Measurements from ENCODE around the gene CSF3R. TPM values are rescaled to one million over a fixed set of nuclear protein-coding genes. Genes with fewer than 3 reads are reported as not detected.

The CSF3R gene
- total RNA-seq, 1 experiment from 2014 or later = not detected

- Histone ChIP-seq H4K20me1 (ENCODE audit: low read length) (no peaks in the 10 kb centered on the region), H3K79me2 (ENCODE audit: low read length) (no peaks in the 10 kb centered on the region), H3K36me3 (ENCODE audit: low read depth, low read length) (no peaks in the 10 kb centered on the region), H2AFZ (ENCODE audit: low read length) (no peak overlapping the region), H3K4me3 (ENCODE audit: low read length) (no peak overlapping the region), H3K4me1 (ENCODE audit: insufficient read depth, low read length) (no peaks in the 10 kb centered on the region), H3F3A (ENCODE audit: low read length, unreplicated experiment) (no peaks in the 10 kb centered on the region), H3K9ac (ENCODE audit: low read length) (no peak overlapping the region), H3K9me3 (ENCODE audit: low read length) (no peaks in the 10 kb centered on the region), H3K27ac (ENCODE audit: low read length) (no peak overlapping the region), H3K4me2 (ENCODE audit: low read length) (no peak overlapping the region), H3K27me3 (ENCODE audit: low read length) (no peaks in the 10 kb centered on the region), H3K9me2 (replicated peaks; ENCODE audit: low read length) (no peaks in the 10 kb centered on the region)
- DNase-seq = peak; percentile 10
- no peak for ATAC-seq
- intact Hi-C loops (cut with micrococcal nuclease) = no loop called here
- BruUV-seq (replicated peaks) = no TSS peak
- ChIA-PET POLR2A (ENCODE audit: unreplicated experiment) (no interaction called here), CTCF (no interaction called here)
- TF ChIP-seq CTCF (conservative IDR thresholded peaks at IDR 0.05; ENCODE audit: low read depth, low read length) (no peak), EZH2 (IDR thresholded peaks at IDR 0.05; ENCODE audit: low read length, unreplicated experiment) (no peak), EZH2phosphoT487 (IDR thresholded peaks at IDR 0.05; ENCODE audit: borderline replicate concordance, low read length) (no peak)
These were observed 38.2 kb upstream of the CSF3R start for GRCh38 chr1:36520771-36521420.

DNA sequence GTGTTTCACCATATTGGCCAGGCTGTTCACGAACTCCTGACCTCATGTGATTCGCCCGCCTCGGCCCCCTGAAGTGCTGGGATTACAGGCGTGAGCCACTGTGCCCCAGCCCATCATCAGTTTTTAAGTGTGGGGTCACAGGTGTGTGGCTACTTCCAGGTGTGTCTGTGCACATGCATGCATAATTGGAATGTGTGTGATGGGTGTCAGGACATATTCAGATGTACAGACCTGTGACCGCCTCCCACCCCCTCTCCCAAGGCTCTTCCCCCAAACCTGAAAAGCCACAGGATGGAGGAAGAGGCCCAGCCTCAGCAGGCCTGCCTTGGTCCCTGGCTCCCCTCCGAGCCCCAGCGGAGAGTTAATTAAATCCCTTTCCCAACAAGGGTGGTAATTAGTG is 37.3 kb upstream of the CSF3R start:
- ChIA-PET POLR2A (ENCODE audit: unreplicated experiment) (no interaction called here), CTCF (no interaction called here)
- H3F3A ChIP-seq (ENCODE audit: low read length, unreplicated experiment) = no peaks in the 10 kb centered on the region
- H3K9ac ChIP-seq (ENCODE audit: low read length) = no peak overlapping the region
- H3K4me1 ChIP-seq (ENCODE audit: insufficient read depth, low read length) = no peaks in the 10 kb centered on the region
- BruUV-seq (replicated peaks) = no TSS peak
- no peaks in the 10 kb centered on the region for H3K36me3 ChIP-seq (ENCODE audit: low read depth, low read length)
- no peak overlapping the region for H3K4me2 ChIP-seq (ENCODE audit: low read length)
- no peaks in the 10 kb centered on the region for H3K27me3 ChIP-seq (ENCODE audit: low read length)
- TF ChIP-seq EZH2phosphoT487 (IDR thresholded peaks at IDR 0.05; ENCODE audit: borderline replicate concordance, low read length) = no peak
- no peak for TF ChIP-seq EZH2 (IDR thresholded peaks at IDR 0.05; ENCODE audit: low read length, unreplicated experiment)
- no peak for TF ChIP-seq CTCF (conservative IDR thresholded peaks at IDR 0.05; ENCODE audit: low read depth, low read length)
- no peaks in the 10 kb centered on the region for H3K9me2 ChIP-seq (replicated peaks; ENCODE audit: low read length)
- H3K9me3 ChIP-seq (ENCODE audit: low read length) = no peaks in the 10 kb centered on the region
- no peaks in the 10 kb centered on the region for H4K20me1 ChIP-seq (ENCODE audit: low read length)
- H3K27ac ChIP-seq (ENCODE audit: low read length) = no peak overlapping the region
- intact Hi-C loops (cut with micrococcal nuclease) = no loop called here
- H2AFZ ChIP-seq (ENCODE audit: low read length) = no peak overlapping the region
- DNase-seq = no peak
- H3K4me3 ChIP-seq (ENCODE audit: low read length) = no peak overlapping the region
- no peak for ATAC-seq
- no peaks in the 10 kb centered on the region for H3K79me2 ChIP-seq (ENCODE audit: low read length)

DNA sequence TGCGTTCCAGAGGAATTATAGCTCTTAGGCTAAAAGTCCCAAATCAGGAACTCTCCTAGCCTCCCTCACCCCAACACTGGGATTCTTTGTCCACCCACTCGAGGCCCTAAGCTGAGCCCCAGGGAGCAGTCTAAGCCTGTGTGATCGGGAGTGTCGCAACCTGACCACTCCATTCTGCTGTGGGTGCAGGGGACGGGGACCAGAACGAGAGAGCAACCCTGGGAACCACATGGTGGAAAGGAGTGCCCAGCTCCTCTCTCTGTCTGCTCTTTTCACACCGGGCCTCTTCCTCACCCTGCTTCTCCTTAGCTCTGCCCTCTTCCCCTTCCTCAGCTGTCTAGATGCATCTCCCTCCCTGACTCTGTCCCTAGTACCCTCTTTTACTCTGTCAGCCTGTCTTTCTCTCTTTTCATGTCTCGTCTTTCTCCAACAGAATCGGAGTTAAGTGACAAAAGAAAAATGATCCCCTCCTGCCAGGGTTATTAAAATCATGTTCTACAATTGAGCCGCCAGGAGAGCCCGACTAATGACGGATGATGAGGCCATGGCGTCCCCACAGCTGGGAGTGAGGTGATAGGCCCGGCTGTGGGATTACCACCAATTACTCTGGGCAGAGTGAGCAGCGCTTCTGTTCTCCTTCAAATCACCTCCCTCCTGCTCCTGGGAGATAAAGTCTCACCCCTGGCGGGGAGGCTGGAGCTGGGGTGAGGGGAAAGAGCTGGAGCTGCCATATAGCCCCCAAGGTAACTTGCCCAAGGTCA is 34.5 kb upstream of the CSF3R start:
- Histone ChIP-seq H3K4me2 (ENCODE audit: low read length) (no peak overlapping the region), H3K4me1 (ENCODE audit: insufficient read depth, low read length) (no peaks in the 10 kb centered on the region), H3K27me3 (ENCODE audit: low read length) (no peaks in the 10 kb centered on the region), H3F3A (ENCODE audit: low read length, unreplicated experiment) (no peaks in the 10 kb centered on the region), H2AFZ (ENCODE audit: low read length) (no peak overlapping the region), H3K9me3 (ENCODE audit: low read length) (no peaks in the 10 kb centered on the region), H3K27ac (ENCODE audit: low read length) (no peak overlapping the region), H3K9me2 (replicated peaks; ENCODE audit: low read length) (no peaks in the 10 kb centered on the region), H4K20me1 (ENCODE audit: low read length) (no peaks in the 10 kb centered on the region), H3K9ac (ENCODE audit: low read length) (no peak overlapping the region), H3K79me2 (ENCODE audit: low read length) (no peaks in the 10 kb centered on the region), H3K36me3 (ENCODE audit: low read depth, low read length) (no peaks in the 10 kb centered on the region), H3K4me3 (ENCODE audit: low read length) (no peak overlapping the region)
- ChIA-PET CTCF (no interaction called here), POLR2A (ENCODE audit: unreplicated experiment) (no interaction called here)
- no peak for TF ChIP-seq CTCF (conservative IDR thresholded peaks at IDR 0.05; ENCODE audit: low read depth, low read length)
- TF ChIP-seq EZH2phosphoT487 (IDR thresholded peaks at IDR 0.05; ENCODE audit: borderline replicate concordance, low read length) = no peak
- TF ChIP-seq EZH2 (IDR thresholded peaks at IDR 0.05; ENCODE audit: low read length, unreplicated experiment) = no peak
- BruUV-seq (replicated peaks) = no TSS peak
- DNase-seq = no peak
- ATAC-seq = no peak
- intact Hi-C loops (cut with micrococcal nuclease) = loop anchor here (2.0 to 10.0 kb wide), 3 partner anchors 805 to 1168 kb away; no protein-coding TSS in a partner anchor

Measured in PC-3 (cell line).